ENCODE data around the gene ACAP3. TPM values are rescaled to one million over a fixed set of nuclear protein-coding genes. Genes with fewer than 3 reads are reported as not detected.

Gene ACAP3
- total RNA-seq, 1 experiment from 2014 or later = 30.7 TPM

GRCh38 chr1:1260843-1261560, 46.7 kb downstream of the ACAP3 start:
- Histone ChIP-seq H3K9me3 (ENCODE audit: control insufficient read depth, insufficient read depth, low read depth, low read length) (no peaks in the 10 kb centered on the region), H3K27ac (ENCODE audit: low read length) (no peak overlapping the region), H3K4me3 (ENCODE audit: low read depth in 2 of 2, low read length in 2 of 2) (no peak overlapping the region), H3K4me1 (ENCODE audit: control insufficient read depth, insufficient read depth, low read length) (0 out of 2 replicates have a peak, but pooled peaks cover 3% of the 10 kb centered on the region), H3K27me3 (ENCODE audit: control insufficient read depth, insufficient read depth, low read length) (no peaks in the 10 kb centered on the region), H3K36me3 (ENCODE audit: control insufficient read depth, insufficient read depth, low read length) (no peaks in the 10 kb centered on the region; the same call in 1 of the 2 replicates)
- no peak for DNase-seq (ENCODE audit: low read depth, low spot score)
- in situ Hi-C loops (cut with HindIII; ENCODE audit: low pct_unique_long_range_greater_than_20kb, low sequenced_read_pairs) = no loop called here
- intact Hi-C loops (cut with micrococcal nuclease; ENCODE audit: unreplicated experiment) = no loop called here
- ChIA-PET CTCF (no interaction called here), POLR2A (no interaction called here)
- TF ChIP-seq SIN3A (IDR thresholded peaks at IDR 0.05; ENCODE audit: borderline replicate concordance, insufficient read depth, low read depth, low read length) = no peak
- no TSS peak for BruUV-seq (replicated peaks)
- ATAC-seq = no peak

GRCh38 chr1:1259951-1260600, 47.7 kb downstream of the ACAP3 start:
- ChIA-PET CTCF (no interaction called here), POLR2A (no interaction called here)
- no peak for TF ChIP-seq CTCF (IDR thresholded peaks at IDR 0.05)
- no peak for TF ChIP-seq REST (IDR thresholded peaks at IDR 0.05; ENCODE audit: insufficient read depth in 1 of 2, low read depth in 2 of 2, low read length in 1 of 2)
- no peak for TF ChIP-seq TCF7L2 (IDR thresholded peaks at IDR 0.05; ENCODE audit: low read depth, low read length)
- TF ChIP-seq SIN3A (IDR thresholded peaks at IDR 0.05; ENCODE audit: borderline replicate concordance, insufficient read depth, low read depth, low read length) = no peak
- TF ChIP-seq POLR2AphosphoS5 (IDR thresholded peaks at IDR 0.05; ENCODE audit: low read depth, low read length) = no peak
- no peaks in the 10 kb centered on the region for H3K27me3 ChIP-seq (ENCODE audit: control insufficient read depth, insufficient read depth, low read length)
- DNase-seq (ENCODE audit: low read depth, low spot score) (no peak), ATAC-seq (no peak)
- H3K27ac ChIP-seq (ENCODE audit: low read length) = no peak overlapping the region
- H3K36me3 ChIP-seq (ENCODE audit: control insufficient read depth, insufficient read depth, low read length) = no peaks in the 10 kb centered on the region; the same call in 1 of the 2 replicates
- H3K9me3 ChIP-seq (ENCODE audit: control insufficient read depth, insufficient read depth, low read depth, low read length) = no peaks in the 10 kb centered on the region
- intact Hi-C loops (cut with micrococcal nuclease; ENCODE audit: unreplicated experiment) = no loop called here
- no peaks in the 10 kb centered on the region for H3K4me1 ChIP-seq (ENCODE audit: control insufficient read depth, insufficient read depth, low read length)
- in situ Hi-C loops (cut with HindIII; ENCODE audit: low pct_unique_long_range_greater_than_20kb, low sequenced_read_pairs) = no loop called here
- no peak overlapping the region for H3K4me3 ChIP-seq (ENCODE audit: low read depth in 2 of 2, low read length in 2 of 2)
- no TSS peak for BruUV-seq (replicated peaks)

- H3K27ac ChIP-seq (ENCODE audit: low read length) = no peak overlapping the region
- no peaks in the 10 kb centered on the region; the same call in 1 of the 2 replicates for H3K36me3 ChIP-seq (ENCODE audit: control insufficient read depth, insufficient read depth, low read length)
- no peak for DNase-seq (ENCODE audit: low read depth, low spot score)
- no peaks in the 10 kb centered on the region for H3K4me1 ChIP-seq (ENCODE audit: control insufficient read depth, insufficient read depth, low read length)
- ATAC-seq = no peak
- intact Hi-C loops (cut with micrococcal nuclease; ENCODE audit: unreplicated experiment) = no loop called here
- CTCF ChIA-PET = no interaction called here
- POLR2A ChIA-PET = no interaction called here
- H3K27me3 ChIP-seq (ENCODE audit: control insufficient read depth, insufficient read depth, low read length) = no peaks in the 10 kb centered on the region
- no peaks in the 10 kb centered on the region for H3K9me3 ChIP-seq (ENCODE audit: control insufficient read depth, insufficient read depth, low read depth, low read length)
- in situ Hi-C loops (cut with HindIII; ENCODE audit: low pct_unique_long_range_greater_than_20kb, low sequenced_read_pairs) = no loop called here
- TF ChIP-seq TCF7L2 (IDR thresholded peaks at IDR 0.05; ENCODE audit: low read depth, low read length) (no peak), POLR2AphosphoS5 (IDR thresholded peaks at IDR 0.05; ENCODE audit: low read depth, low read length) (no peak), CTCF (IDR thresholded peaks at IDR 0.05) (no peak), SIN3A (IDR thresholded peaks at IDR 0.05; ENCODE audit: borderline replicate concordance, insufficient read depth, low read depth, low read length) (no peak), REST (IDR thresholded peaks at IDR 0.05; ENCODE audit: insufficient read depth in 1 of 2, low read depth in 2 of 2, low read length in 1 of 2) (no peak)
- no peak overlapping the region for H3K4me3 ChIP-seq (ENCODE audit: low read depth in 2 of 2, low read length in 2 of 2)
- no TSS peak for BruUV-seq (replicated peaks)
These were observed 48.2 kb downstream of the ACAP3 start for GRCh38 chr1:1259540-1259939.

All from Panc1 (cell line).